T-cell (primary cell): ENCODE measurements around the gene CYP26B1. TPM values are rescaled to one million over a fixed set of nuclear protein-coding genes. Genes with fewer than 3 reads are reported as not detected.
A peak's percentile ranks its signal among the peaks of the same experiment; 100 is the strongest.

Experiments used
- ATAC-seq, 4 experiments: fragments of 200-7000 bp in 3 of 4; fragments of 150-1000 bp in 1 of 4; cut with Tn5 transposase; replicated peaks in 1 of 4; 1 replicate in 3 of 4; 2 replicates in 1 of 4; pipeline ENCODE4 v1.10.0; 2021; ENCODE audit warnings: moderate library complexity in 3 of 4, mild to moderate bottlenecking in 2 of 4, moderate number of reproducible peaks in 1 of 4
- CTCF ChIA-PET, 2 donors: fragments of 300-600 bp; sonication (Branson Sonifier 250); formaldehyde crosslinking; loops; one replicate each; lab custom pipeline; 2022; ENCODE audit warnings: antibody characterized with exemption in 2 of 2; lab: Charles Lee
- POLR2A ChIA-PET, 2 donors: fragments of 300-600 bp; sonication (Branson Sonifier 250); formaldehyde crosslinking; loops; one replicate each; lab custom pipeline; 2022; ENCODE audit warnings: antibody characterized with exemption in 2 of 2; lab: Charles Lee
- DNase-seq, 35 experiments: peaks; one replicate each; pipeline versions ENCODE4 v3.0.0 to v3.0.0-alpha.2; 2013 to 2023
- H3K27ac ChIP-seq: one replicate; pipeline ENCODE4 v1.5.1; 2013; ENCODE audit warnings: low read length
- H3K27me3 ChIP-seq, 2 experiments: replicated peaks in 1 of 2; 1 replicate in 1 of 2; 2 replicates in 1 of 2; pipeline versions ENCODE4 v1.6.1 to v1.7.0; 2013; ENCODE audit warnings: low read length in 1 of 2, mixed read lengths in 1 of 2; ENCODE audit not compliant: control insufficient read depth in 2 of 2, insufficient read depth in 2 of 2; ENCODE audit errors: extremely low read depth in 1 of 2
- H3K36me3 ChIP-seq, 2 donors: 1 replicate in 1 of 2; 2 replicates in 1 of 2; pipeline versions ENCODE4 v1.6.1 to v1.7.0; 2013; ENCODE audit warnings: low read length in 1 of 2; ENCODE audit not compliant: control insufficient read depth in 2 of 2, insufficient read depth in 1 of 2; ENCODE audit errors: extremely low read depth in 1 of 2
- H3K4me1 ChIP-seq, 2 experiments: 1 replicate in 1 of 2; 2 replicates in 1 of 2; pipeline versions ENCODE4 v1.6.1 to v1.7.0; 2013; ENCODE audit warnings: low read length in 2 of 2, mixed read lengths in 1 of 2; ENCODE audit not compliant: insufficient read depth in 2 of 2, control insufficient read depth in 1 of 2; ENCODE audit errors: extremely low read depth in 1 of 2
- H3K4me3 ChIP-seq, 2 donors: 1 replicate in 1 of 2; 2 replicates in 1 of 2; pipeline versions ENCODE4 v1.5.1 to v1.7.0; 2013; ENCODE audit warnings: mild to moderate bottlenecking in 2 of 2, low read length in 1 of 2, moderate library complexity in 1 of 2; ENCODE audit not compliant: control insufficient read depth in 1 of 2; ENCODE audit errors: extremely low read depth in 1 of 2
- H3K9me3 ChIP-seq: 2 replicates; pipeline ENCODE4 v1.7.0; 2013
- H3K27ac Mint-ChIP-seq, 2 donors: one replicate each; pipeline ENCODE4 v1.8.0; 2020 to 2021; ENCODE audit warnings: mild to moderate bottlenecking in 2 of 2, mixed read lengths in 2 of 2
- H3K27me3 Mint-ChIP-seq, 2 donors: one replicate each; pipeline ENCODE4 v1.8.0; 2021 to 2022; ENCODE audit warnings: mixed read lengths in 2 of 2
- H3K36me3 Mint-ChIP-seq: one replicate; pipeline ENCODE4 v1.8.0; 2021; ENCODE audit warnings: mixed read lengths
- H3K4me1 Mint-ChIP-seq, 3 donors: one replicate each; pipeline ENCODE4 v1.8.0; 2020 to 2022; ENCODE audit warnings: mixed read lengths in 3 of 3, mild to moderate bottlenecking in 1 of 3
- H3K4me3 Mint-ChIP-seq, 3 donors: one replicate each; pipeline ENCODE4 v1.8.0; 2020 to 2022; ENCODE audit warnings: mild to moderate bottlenecking in 3 of 3, mixed read lengths in 3 of 3, moderate library complexity in 3 of 3
- H3K9me3 Mint-ChIP-seq, 3 donors: one replicate each; pipeline ENCODE4 v1.8.0; 2020 to 2022; ENCODE audit warnings: mixed read lengths in 3 of 3
- WGBS: methylation state at CpG from one replicate; pipeline ENCODE4 v1.1.5; 2013; ENCODE audit warnings: missing lambda C conversion rate; ENCODE audit not compliant: insufficient coverage; 5-methylcytosine and 5-hydroxymethylcytosine counted together
- total RNA-seq, 35 experiments: library from RNA in 6 of 35; stranded (reverse) in 6 of 35; fragments of 120-200 nt in 1 of 35; gene quantifications; one replicate each; pipeline versions ENCODE4 v1.2.1 to v1.2.4 and lab custom pipeline; 2013 to 2026

The CYP26B1 gene
- total RNA-seq, 5 donors from 2014 or later (not counting 1 experiment from before 2014, with no cell fraction given): 0.06 TPM; not detected in 4

GRCh38 chr2:72112401-72112800, 35.3 kb downstream of the CYP26B1 start:
- Histone ChIP-seq H3K36me3 (no peaks in the 10 kb centered on the region), H3K4me3 (no peak overlapping the region), H3K9me3 (no peaks in the 10 kb centered on the region), H3K27ac (no peak overlapping the region), H3K4me1 (no peaks in the 10 kb centered on the region), H3K27me3 (peaks cover 3 to 35% of the 10 kb centered on the region in 2 experiments)
- Mint-ChIP-seq H3K36me3 (no peaks in the 10 kb centered on the region), H3K4me3 (no peak overlapping the region), H3K27me3 (peaks cover 7% of the 10 kb centered on the region in 2 donors), H3K9me3 (no peaks in the 10 kb centered on the region), H3K4me1 (no peaks in the 10 kb centered on the region), H3K27ac (no peak overlapping the region)
- ATAC-seq: no peak
- ChIA-PET CTCF (no interaction called here), POLR2A (no interaction called here)
- no peak for DNase-seq
- WGBS: 83% methylated on average over 2 of the region's 6 CpGs

- Mint-ChIP-seq H3K9me3 (no peaks in the 10 kb centered on the region), H3K27me3 (peaks cover 6 to 7% of the 10 kb centered on the region in 2 donors), H3K4me3 (no peak overlapping the region), H3K36me3 (no peaks in the 10 kb centered on the region), H3K27ac (no peak overlapping the region), H3K4me1 (no peaks in the 10 kb centered on the region)
- Histone ChIP-seq H3K4me1 (no peaks in the 10 kb centered on the region), H3K27ac (no peak overlapping the region), H3K4me3 (no peak overlapping the region), H3K36me3 (no peaks in the 10 kb centered on the region), H3K9me3 (no peaks in the 10 kb centered on the region), H3K27me3 (peaks cover 3 to 27% of the 10 kb centered on the region in 2 experiments)
- CTCF ChIA-PET: no interaction called here
- no peak for ATAC-seq
- no peak for DNase-seq
- 80% methylated on average over 1 of the region's 3 CpGs for WGBS
- POLR2A ChIA-PET: no interaction called here
Observed at GRCh38 chr2:72111061-72111460, 36.6 kb downstream of the CYP26B1 start.

GRCh38 chr2:72109904-72110303, 37.8 kb downstream of the CYP26B1 start:
- peaks cover 10 to 11% of the 10 kb centered on the region in 2 donors for H3K27me3 Mint-ChIP-seq
- Histone ChIP-seq H3K36me3 (no peaks in the 10 kb centered on the region), H3K27me3 (peaks cover 3 to 34% of the 10 kb centered on the region in 2 experiments), H3K4me1 (no peaks in the 10 kb centered on the region), H3K27ac (no peak overlapping the region), H3K9me3 (no peaks in the 10 kb centered on the region), H3K4me3 (no peak overlapping the region)
- no peak overlapping the region for H3K27ac Mint-ChIP-seq
- ATAC-seq (no peak), DNase-seq (peak in 1 of 35 experiments; percentile 16)
- H3K36me3 Mint-ChIP-seq: no peaks in the 10 kb centered on the region
- no peaks in the 10 kb centered on the region for H3K9me3 Mint-ChIP-seq
- H3K4me3 Mint-ChIP-seq: no peak overlapping the region
- ChIA-PET POLR2A (no interaction called here), CTCF (no interaction called here)
- H3K4me1 Mint-ChIP-seq: no peaks in the 10 kb centered on the region
- WGBS: 100% methylated on average over 2 of the region's 8 CpGs

GRCh38 chr2:72109291-72109690, 38.4 kb downstream of the CYP26B1 start:
- Mint-ChIP-seq H3K27ac (no peak overlapping the region), H3K27me3 (peaks cover 10 to 11% of the 10 kb centered on the region in 2 donors), H3K4me1 (no peaks in the 10 kb centered on the region), H3K4me3 (no peak overlapping the region), H3K9me3 (no peaks in the 10 kb centered on the region), H3K36me3 (no peaks in the 10 kb centered on the region)
- ChIA-PET CTCF (no interaction called here), POLR2A (no interaction called here)
- no peak overlapping the region for H3K27ac ChIP-seq
- H3K4me1 ChIP-seq: no peaks in the 10 kb centered on the region
- H3K4me3 ChIP-seq: no peak overlapping the region
- peaks cover 3 to 33% of the 10 kb centered on the region in 2 experiments for H3K27me3 ChIP-seq
- WGBS: no CpG with 5 or more reads among the region's 3 CpGs
- no peaks in the 10 kb centered on the region for H3K9me3 ChIP-seq
- DNase-seq (no peak), ATAC-seq (no peak)
- no peaks in the 10 kb centered on the region for H3K36me3 ChIP-seq

- H3K27ac Mint-ChIP-seq: no peak overlapping the region
- H3K4me3 Mint-ChIP-seq: no peak overlapping the region
- H3K36me3 ChIP-seq: no peaks in the 10 kb centered on the region
- H3K27me3 ChIP-seq: peaks cover 3 to 31% of the 10 kb centered on the region in 2 experiments
- no peak overlapping the region for H3K27ac ChIP-seq
- H3K36me3 Mint-ChIP-seq: no peaks in the 10 kb centered on the region
- WGBS: no CpG with 5 or more reads among the region's 3 CpGs
- H3K4me1 Mint-ChIP-seq: no peaks in the 10 kb centered on the region
- H3K9me3 ChIP-seq: no peaks in the 10 kb centered on the region
- H3K4me1 ChIP-seq: no peaks in the 10 kb centered on the region
- ChIA-PET CTCF (no interaction called here), POLR2A (no interaction called here)
- H3K4me3 ChIP-seq: no peak overlapping the region
- H3K27me3 Mint-ChIP-seq: peaks cover 10 to 15% of the 10 kb centered on the region in 2 donors
- ATAC-seq: no peak
- no peaks in the 10 kb centered on the region for H3K9me3 Mint-ChIP-seq
- no peak for DNase-seq
Observed at GRCh38 chr2:72108121-72108520, 39.5 kb downstream of the CYP26B1 start.

- Mint-ChIP-seq H3K36me3 (no peaks in the 10 kb centered on the region), H3K4me1 (no peaks in the 10 kb centered on the region), H3K9me3 (no peaks in the 10 kb centered on the region), H3K4me3 (no peak overlapping the region), H3K27ac (no peak overlapping the region), H3K27me3 (peaks cover 10 to 19% of the 10 kb centered on the region in 2 donors)
- DNase-seq (no peak), ATAC-seq (no peak)
- Histone ChIP-seq H3K9me3 (no peaks in the 10 kb centered on the region), H3K4me3 (no peak overlapping the region), H3K36me3 (no peaks in the 10 kb centered on the region), H3K4me1 (no peaks in the 10 kb centered on the region), H3K27me3 (peaks cover 3 to 23% of the 10 kb centered on the region in 2 experiments), H3K27ac (no peak overlapping the region)
- WGBS: 94% methylated on average over 2 of the region's 4 CpGs
- CTCF ChIA-PET: no interaction called here
- POLR2A ChIA-PET: no interaction called here
Observed at GRCh38 chr2:72106978-72107377, 40.7 kb downstream of the CYP26B1 start.
